ENCODE measurements around the gene CCDC27.

The CCDC27 gene

GRCh38 chr1:3777647-3778589 lies 25.7 kb downstream of the CCDC27 start:
- TF ChIP-seq GATA3 (IDR thresholded peaks at IDR 0.05; ENCODE audit: low read depth, low read length) (no peak), GATA2 (IDR thresholded peaks at IDR 0.05; ENCODE audit: low read depth, low read length) (no peak)

- TF ChIP-seq GATA2 (IDR thresholded peaks at IDR 0.05; ENCODE audit: low read depth, low read length) (no peak), GATA3 (IDR thresholded peaks at IDR 0.05; ENCODE audit: low read depth, low read length) (no peak)
These were observed 26.5 kb downstream of the CCDC27 start for GRCh38 chr1:3778590-3779264.

GRCh38 chr1:3779265-3779911 lies 27.1 kb downstream of the CCDC27 start:
- TF ChIP-seq GATA2 (IDR thresholded peaks at IDR 0.05; ENCODE audit: low read depth, low read length) (no peak), GATA3 (IDR thresholded peaks at IDR 0.05; ENCODE audit: low read depth, low read length) (no peak)

GRCh38 chr1:3779912-3780416 lies 27.7 kb downstream of the CCDC27 start:
- no peak for TF ChIP-seq GATA2 (IDR thresholded peaks at IDR 0.05; ENCODE audit: low read depth, low read length)
- TF ChIP-seq GATA3 (IDR thresholded peaks at IDR 0.05; ENCODE audit: low read depth, low read length) = no peak

- TF ChIP-seq GATA3 (IDR thresholded peaks at IDR 0.05; ENCODE audit: low read depth, low read length) = no peak
- TF ChIP-seq GATA2 (IDR thresholded peaks at IDR 0.05; ENCODE audit: low read depth, low read length) = no peak
These were observed 28.7 kb downstream of the CCDC27 start for GRCh38 chr1:3780901-3781300.

GRCh38 chr1:3783651-3784474 lies 31.6 kb downstream of the CCDC27 start:
- TF ChIP-seq GATA2 (IDR thresholded peaks at IDR 0.05; ENCODE audit: low read depth, low read length) = no peak
- TF ChIP-seq GATA3 (IDR thresholded peaks at IDR 0.05; ENCODE audit: low read depth, low read length) = no peak

- no peak for TF ChIP-seq GATA3 (IDR thresholded peaks at IDR 0.05; ENCODE audit: low read depth, low read length)
- TF ChIP-seq GATA2 (IDR thresholded peaks at IDR 0.05; ENCODE audit: low read depth, low read length) = no peak
These were observed 32.8 kb downstream of the CCDC27 start for GRCh38 chr1:3785045-3785444.

- TF ChIP-seq GATA3 (IDR thresholded peaks at IDR 0.05; ENCODE audit: low read depth, low read length) (no peak), GATA2 (IDR thresholded peaks at IDR 0.05; ENCODE audit: low read depth, low read length) (no peak)
These were observed 33.4 kb downstream of the CCDC27 start for GRCh38 chr1:3785456-3786157.

GRCh38 chr1:3786468-3787348 lies 34.5 kb downstream of the CCDC27 start:
- TF ChIP-seq GATA3 (IDR thresholded peaks at IDR 0.05; ENCODE audit: low read depth, low read length) = no peak
- TF ChIP-seq GATA2 (IDR thresholded peaks at IDR 0.05; ENCODE audit: low read depth, low read length) = no peak

- TF ChIP-seq GATA3 (IDR thresholded peaks at IDR 0.05; ENCODE audit: low read depth, low read length) = no peak
- TF ChIP-seq GATA2 (IDR thresholded peaks at IDR 0.05; ENCODE audit: low read depth, low read length) = no peak
These were observed 35.1 kb downstream of the CCDC27 start for GRCh38 chr1:3787349-3787715.

- TF ChIP-seq GATA2 (IDR thresholded peaks at IDR 0.05; ENCODE audit: low read depth, low read length) = no peak
These were observed 35.7 kb downstream of the CCDC27 start for GRCh38 chr1:3787745-3788605.

All from SH-SY5Y (cell line).